DMS 273 treated with DMSO at 0.1 percent for 48 hours (cell line): Measurements from ENCODE around the gene MBD6.

Experiments
- DNase-seq: peaks from one replicate; lab custom pipeline; 2025; lab: John Stamatoyannopoulos, UW

MBD6 gene

GRCh38 chr12:57528176-57528575 is 5.6 kb downstream of the MBD6 start:
- DNase-seq, result no peak

GRCh38 chr12:57528831-57529555 is 6.4 kb downstream of the MBD6 start:
- DNase-seq, result no peak

- DNase-seq, result no peak
These were observed 7.2 kb downstream of the MBD6 start for GRCh38 chr12:57529831-57530230.

GRCh38 chr12:57530396-57531142 is 7.9 kb downstream of the MBD6 start:
- no peak for DNase-seq

- no peak for DNase-seq
These were observed 9.2 kb downstream of the MBD6 start for GRCh38 chr12:57531836-57532235.

GRCh38 chr12:57533108-57533507 is 10.5 kb downstream of the MBD6 start:
- DNase-seq, result no peak

- no peak for DNase-seq
These were observed 11.6 kb downstream of the MBD6 start for GRCh38 chr12:57534250-57534649.

GRCh38 chr12:57534991-57535543 is 12.4 kb downstream of the MBD6 start:
- no peak for DNase-seq

- DNase-seq, result no peak
These were observed 13.4 kb downstream of the MBD6 start for GRCh38 chr12:57535764-57536596.

- no peak for DNase-seq
These were observed 13.9 kb downstream of the MBD6 start for GRCh38 chr12:57536597-57536942.

GRCh38 chr12:57539134-57539768 is 16.6 kb downstream of the MBD6 start:
- no peak for DNase-seq

- DNase-seq, result no peak
These were observed 18.4 kb downstream of the MBD6 start for GRCh38 chr12:57541001-57541400.

- DNase-seq, result no peak
These were observed 19.1 kb downstream of the MBD6 start for GRCh38 chr12:57541717-57542116.

GRCh38 chr12:57543581-57543980 is 21.0 kb downstream of the MBD6 start:
- DNase-seq, result no peak

GRCh38 chr12:57545809-57546437 is 23.3 kb downstream of the MBD6 start:
- DNase-seq, result no peak

GRCh38 chr12:57546438-57547287 is 24.0 kb downstream of the MBD6 start, which contains the start of gene DCTN2:
TSS of gene DCTN2 (minus strand) at chr12:57547192. CDS start at chr12:57547063, 129 bp downstream.
- peak; percentile 88 for DNase-seq

- DNase-seq, result no peak
These were observed 24.8 kb downstream of the MBD6 start for GRCh38 chr12:57547288-57548012.

GRCh38 chr12:57548013-57548315 is 25.3 kb downstream of the MBD6 start:
- no peak for DNase-seq

GRCh38 chr12:57548488-57548887 is 25.9 kb downstream of the MBD6 start:
- DNase-seq, result no peak
